SKM-1 treated with dmso at 0.1 percent for 144 hours (cell line): ENCODE results near the gene KYAT1.
"Not testable (repeated sequence)": the region's sequence is repeated elsewhere in the genome, so short reads cannot be mapped to it uniquely, and the experiment has no call there.

Experiments
- DNase-seq: peaks from one replicate; lab custom pipeline; 2025; ENCODE audit not compliant: unreplicated experiment; lab: John Stamatoyannopoulos, UW

Gene KYAT1

GRCh38 chr9:128820665-128821583, 60.8 kb downstream of the KYAT1 start:
- no peak for DNase-seq

- DNase-seq = no peak
Observed at GRCh38 chr9:128819716-128820664, 61.8 kb downstream of the KYAT1 start.

GRCh38 chr9:128818839-128819715, 62.7 kb downstream of the KYAT1 start:
- no peak for DNase-seq

- peak; percentile 96 for DNase-seq
Observed at GRCh38 chr9:128818099-128818838, 63.5 kb downstream of the KYAT1 start, which contains the start of gene ENDOG. TSS of gene ENDOG (plus strand) at chr9:128818500. CDS start at chr9:128818685, 185 bp downstream.

- DNase-seq = no peak
Observed at GRCh38 chr9:128810873-128811272, 70.9 kb downstream of the KYAT1 start.

- no peak for DNase-seq
Observed at GRCh38 chr9:128809831-128810230, 71.9 kb downstream of the KYAT1 start.

- no peak for DNase-seq
Observed at GRCh38 chr9:128809036-128809599, 72.6 kb downstream of the KYAT1 start.

GRCh38 chr9:128808543-128808942, 73.2 kb downstream of the KYAT1 start:
- DNase-seq = no peak

- no peak for DNase-seq
Observed at GRCh38 chr9:128807827-128808226, 73.9 kb downstream of the KYAT1 start.

- DNase-seq = no peak
Observed at GRCh38 chr9:128805661-128806060, 76.1 kb downstream of the KYAT1 start.

- DNase-seq = no peak
Observed at GRCh38 chr9:128802482-128802881, 79.3 kb downstream of the KYAT1 start.

GRCh38 chr9:128800061-128800460, 81.7 kb downstream of the KYAT1 start:
- DNase-seq = no peak

- DNase-seq = no peak
Observed at GRCh38 chr9:128798896-128799295, 82.9 kb downstream of the KYAT1 start.

GRCh38 chr9:128794961-128795360, 86.8 kb downstream of the KYAT1 start:
- DNase-seq = not testable (repeated sequence)

- no peak for DNase-seq
Observed at GRCh38 chr9:128792978-128793686, 88.6 kb downstream of the KYAT1 start.

GRCh38 chr9:128792134-128792533, 89.6 kb downstream of the KYAT1 start:
- no peak for DNase-seq

- no peak for DNase-seq
Observed at GRCh38 chr9:128790536-128790935, 91.2 kb downstream of the KYAT1 start.

GRCh38 chr9:128788445-128788844, 93.3 kb downstream of the KYAT1 start:
- DNase-seq = no peak

GRCh38 chr9:128787659-128788058, 94.1 kb downstream of the KYAT1 start:
- DNase-seq = no peak
